ENCODE measurements around the gene NCBP1.

The NCBP1 gene

DNA sequence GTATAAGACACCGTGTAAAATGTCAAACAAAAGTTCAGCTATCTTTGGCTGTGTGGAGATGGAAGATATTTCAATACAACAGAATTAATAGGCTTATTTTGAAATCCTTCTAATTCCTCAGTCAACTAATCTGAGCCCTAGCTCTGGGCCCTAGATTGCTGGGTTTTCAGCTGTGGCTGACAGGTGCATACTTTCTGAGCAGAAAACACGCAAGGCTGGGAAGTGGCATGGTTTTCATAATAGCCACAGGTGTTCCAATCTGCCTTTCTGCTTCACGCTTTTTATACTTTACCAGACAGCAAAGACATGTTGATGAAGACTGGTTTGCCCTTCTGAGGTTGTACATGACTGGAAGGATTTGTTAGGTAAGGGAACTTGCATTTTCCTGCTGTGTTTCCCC is 84.2 kb downstream of the NCBP1 start:
- no peak for DNase-seq (ENCODE audit: low spot score)

GRCh38 chr9:97721396-97721795 is 87.8 kb downstream of the NCBP1 start:
- DNase-seq (ENCODE audit: low spot score) = no peak

- no peak for DNase-seq (ENCODE audit: low spot score)
Observed at GRCh38 chr9:97722331-97722730, 88.7 kb downstream of the NCBP1 start.

All from hepatic stellate cell (primary cell).